Amniotic stem cell (primary cell): ENCODE results near the gene NELFCD.
"Not testable (repeated sequence)": the region's sequence is repeated elsewhere in the genome, so short reads cannot be mapped to it uniquely, and the experiment has no call there.

Experiments
- DNase-seq: peaks from one replicate; lab custom pipeline; 2025; lab: John Stamatoyannopoulos, UW

Gene NELFCD

DNA sequence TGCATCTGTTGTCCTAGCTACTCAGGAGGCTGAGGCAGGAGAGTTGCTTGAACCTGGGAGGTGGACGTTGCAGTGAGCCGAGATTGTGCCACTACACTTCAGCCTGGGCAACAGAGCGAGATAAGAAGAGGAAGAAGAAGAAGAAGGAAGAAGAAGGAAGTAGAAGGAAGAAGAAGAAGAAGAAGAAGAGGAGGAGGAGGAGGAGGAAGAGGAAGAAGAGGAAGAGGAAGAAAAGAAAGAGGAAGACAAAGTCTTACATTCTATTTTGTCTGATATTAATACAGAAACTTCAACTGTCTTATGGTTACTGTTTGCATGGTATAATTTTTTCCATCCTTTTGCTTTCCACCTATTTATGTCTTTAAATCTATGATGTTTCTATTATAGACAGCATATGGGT is 7.2 kb upstream of the NELFCD start:
- no peak for DNase-seq

DNA sequence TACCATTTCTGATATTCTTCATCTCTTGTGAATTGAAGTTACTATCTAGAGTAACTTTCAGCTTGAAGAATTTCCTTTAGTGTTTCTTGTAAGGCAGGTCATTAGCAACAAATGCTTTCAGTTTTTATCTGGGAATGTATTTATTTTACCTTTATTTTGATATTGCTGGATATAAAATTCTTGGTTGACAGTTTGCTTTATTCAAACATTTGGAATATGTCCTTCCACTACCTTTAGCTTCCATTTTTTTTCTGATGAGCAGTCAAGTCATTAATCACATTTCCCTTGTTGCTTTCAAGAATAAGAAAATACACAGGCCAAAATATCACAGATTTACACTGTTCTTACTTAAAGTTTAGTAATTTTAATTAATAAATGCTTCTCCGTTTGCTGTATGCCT is 5.7 kb upstream of the NELFCD start:
- DNase-seq = no peak

DNA sequence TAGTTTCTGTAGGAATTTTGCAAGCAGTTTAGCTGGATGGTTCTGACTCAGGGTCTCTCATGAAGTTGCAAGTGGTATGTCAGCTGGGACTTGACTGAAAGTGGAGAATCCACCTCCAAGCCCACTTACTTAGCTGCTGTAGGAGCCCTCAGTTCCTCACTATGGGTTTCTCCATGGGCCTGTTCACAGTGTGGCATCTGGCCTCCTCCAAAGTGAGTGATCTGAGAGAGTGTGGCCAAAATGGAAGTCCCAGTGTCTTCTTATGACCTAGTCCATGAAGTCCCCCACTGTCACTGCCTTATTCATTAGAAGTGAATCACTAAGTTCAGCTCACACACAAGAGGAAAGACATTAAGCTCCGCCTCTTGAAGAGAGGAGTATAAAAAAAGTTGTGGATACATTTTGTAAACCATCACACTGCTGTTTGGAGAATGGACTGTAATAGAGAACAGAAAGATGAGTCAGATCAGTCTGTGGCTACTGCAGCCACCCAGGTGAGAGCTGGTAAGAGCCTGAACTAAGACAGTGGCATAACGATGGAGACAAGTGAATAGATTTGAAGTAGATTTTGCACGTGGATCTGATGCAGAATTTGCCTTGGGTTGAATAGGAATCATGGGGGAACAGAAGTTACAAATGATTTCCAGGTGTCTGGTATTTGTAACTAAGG is 4.9 kb upstream of the NELFCD start:
- DNase-seq = no peak

DNA sequence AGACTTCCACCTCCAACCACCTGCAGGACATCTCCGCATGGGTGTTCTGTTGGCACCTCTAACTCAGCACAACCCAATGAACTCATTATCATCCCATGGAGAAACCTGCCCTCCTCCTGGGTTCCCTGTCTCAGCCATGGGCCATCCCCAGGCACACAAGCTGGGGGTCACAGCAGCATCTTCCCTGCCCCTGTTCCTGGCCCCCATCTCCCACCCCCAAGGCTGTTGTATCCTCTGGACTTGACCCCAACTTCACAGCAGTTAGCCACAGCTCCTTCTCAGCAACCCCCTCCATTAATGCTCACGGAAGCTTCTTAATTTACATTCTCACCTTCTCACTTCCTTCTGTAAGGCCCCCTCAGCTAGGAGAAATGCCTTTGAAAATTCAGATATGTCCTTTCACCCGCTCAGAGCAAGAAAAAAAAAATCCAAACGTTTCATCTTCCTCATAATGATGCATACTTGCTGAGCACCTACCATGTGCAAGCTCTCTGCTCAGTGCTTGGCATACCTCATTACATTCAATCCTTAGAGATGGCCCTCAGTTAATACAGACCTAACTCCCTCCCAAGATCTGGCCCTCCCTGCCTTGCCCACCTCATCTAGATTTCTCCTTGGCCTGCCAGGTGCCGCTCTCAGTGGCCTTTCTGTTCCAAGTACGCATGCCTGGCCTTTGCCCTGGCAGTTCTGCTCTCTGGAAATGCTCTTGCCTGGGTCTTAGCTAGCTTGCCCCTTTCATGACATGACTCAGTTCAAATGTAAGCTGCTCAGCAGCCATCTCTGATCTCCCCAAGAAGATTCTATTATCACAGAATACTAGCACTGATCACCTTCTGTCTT is 2.5 kb upstream of the NELFCD start:
- DNase-seq = no peak

DNA sequence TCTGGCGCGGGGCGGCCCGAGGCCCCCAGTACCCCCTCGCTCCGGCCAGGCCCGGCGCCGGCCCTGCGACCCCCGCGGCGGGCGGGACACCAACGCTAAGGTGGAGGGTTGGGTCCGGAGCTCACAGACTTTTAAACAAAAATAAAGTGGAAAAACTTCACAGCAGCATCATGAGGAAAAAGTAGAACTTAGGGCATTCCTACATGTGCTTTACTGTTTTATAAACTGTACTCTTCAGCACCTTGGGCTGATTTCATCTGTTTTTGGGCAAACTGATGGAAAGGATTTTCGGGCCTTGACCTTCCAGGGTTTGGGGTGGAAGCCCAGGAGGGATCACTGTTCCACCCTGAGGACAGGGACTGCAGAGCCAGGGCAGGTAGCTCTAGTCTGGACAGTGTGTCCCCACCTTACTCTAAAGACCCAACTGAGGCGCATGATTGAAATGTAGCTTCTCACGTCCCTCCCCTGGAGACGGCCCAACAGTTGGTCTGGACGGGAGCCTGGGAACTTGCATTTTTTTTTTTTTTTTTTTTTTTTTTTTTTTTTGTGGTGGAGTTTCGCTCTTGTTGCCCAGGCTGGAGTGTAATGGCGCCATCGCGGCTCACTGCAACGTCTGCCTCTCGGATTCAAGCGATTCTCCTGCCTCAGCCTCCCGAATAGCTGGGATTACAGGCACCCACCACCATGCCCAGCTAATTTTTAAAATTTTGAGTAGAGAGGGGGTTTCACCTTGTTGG is 740 bp downstream of the NELFCD start:
- no peak for DNase-seq

DNA sequence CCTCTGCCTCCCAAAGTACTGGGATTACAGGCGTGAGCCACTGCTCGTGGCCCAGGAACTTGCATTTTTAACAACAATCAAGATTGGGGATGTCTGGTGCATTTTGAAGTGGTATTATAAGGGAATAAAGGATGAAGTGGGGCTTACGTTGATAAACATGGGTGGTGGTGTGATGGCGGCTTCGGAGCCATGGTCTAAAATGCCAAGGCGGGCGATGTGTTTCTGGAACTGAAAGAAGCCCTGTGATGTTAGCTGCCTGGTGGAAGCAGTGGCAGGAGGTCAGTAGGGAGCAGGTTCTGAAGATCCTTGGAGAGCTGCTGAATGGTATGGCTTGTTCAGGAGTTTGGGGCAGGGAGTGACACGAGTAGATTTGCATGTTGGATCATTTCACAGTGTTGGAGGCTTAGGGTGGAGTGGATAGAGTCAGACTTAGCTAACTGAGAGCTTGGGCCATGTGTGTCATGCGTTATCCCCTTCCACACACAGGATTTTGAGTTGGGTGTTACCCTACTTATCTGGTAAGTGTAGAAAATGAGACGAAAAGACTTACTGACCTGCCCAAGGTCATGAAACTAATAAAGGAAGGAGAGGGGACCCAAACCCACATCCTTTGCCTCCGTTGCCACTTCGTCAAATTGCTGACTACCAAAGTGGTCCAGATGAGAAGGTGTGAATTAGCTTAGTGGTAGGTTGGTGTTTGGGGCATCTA is 1.5 kb downstream of the NELFCD start:
- no peak for DNase-seq

DNA sequence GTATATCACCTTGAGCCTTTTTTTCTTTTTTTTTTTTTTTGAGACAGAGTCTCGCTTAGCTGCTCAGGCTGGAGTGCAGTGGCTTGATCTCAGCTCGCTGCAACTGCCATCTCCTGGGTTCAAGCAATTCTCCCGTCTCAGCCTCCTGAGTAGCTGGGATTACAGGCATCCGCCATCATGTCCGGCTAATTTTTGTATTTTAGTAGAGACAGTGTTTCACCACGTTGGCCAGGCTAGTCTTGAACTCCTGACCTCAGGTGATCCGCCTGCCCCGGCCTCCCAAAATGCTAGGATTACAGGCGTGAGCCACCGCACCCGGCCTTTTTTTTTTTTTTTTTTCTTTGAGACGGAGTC is 2.0 kb downstream of the NELFCD start:
- DNase-seq = not testable (repeated sequence)

DNA sequence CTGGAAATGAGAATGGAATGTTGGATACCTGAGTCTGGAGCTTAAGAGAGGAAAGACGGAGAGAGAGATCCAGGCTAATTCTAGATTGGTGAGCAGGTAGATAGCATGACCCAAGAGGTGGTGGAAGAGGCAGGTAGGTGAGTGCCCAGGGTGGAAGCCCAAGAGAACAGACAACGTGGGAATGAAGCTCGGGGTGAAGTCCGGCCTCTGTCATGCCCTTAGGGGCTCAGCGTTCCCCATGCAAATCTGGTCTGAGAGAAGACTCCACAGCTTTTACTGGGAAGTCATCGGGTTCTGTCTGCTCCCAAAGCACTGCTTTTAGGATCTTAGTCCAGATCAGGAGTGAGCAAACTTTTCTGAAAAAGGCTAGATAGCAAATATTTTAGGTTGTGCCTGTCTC is 3.6 kb downstream of the NELFCD start:
- DNase-seq = no peak

DNA sequence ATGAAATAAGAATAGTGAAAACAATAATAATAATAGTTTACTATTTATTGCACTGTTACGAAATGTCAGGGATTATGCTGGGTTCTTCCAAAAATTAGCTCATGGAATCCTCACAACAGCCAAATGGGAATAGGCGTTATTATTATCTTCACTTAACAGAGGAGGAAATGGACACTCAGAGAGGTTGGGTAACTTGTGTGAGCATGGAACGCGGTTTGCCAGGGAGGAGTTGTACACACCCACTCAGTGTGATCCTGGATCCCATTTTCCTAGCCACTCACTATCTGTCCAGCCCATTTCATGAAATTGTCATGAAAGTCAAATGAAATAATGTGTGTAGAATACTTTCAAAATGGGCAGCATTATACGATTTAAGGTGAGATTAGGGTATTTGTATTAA is 4.6 kb downstream of the NELFCD start:
- DNase-seq = no peak

DNA sequence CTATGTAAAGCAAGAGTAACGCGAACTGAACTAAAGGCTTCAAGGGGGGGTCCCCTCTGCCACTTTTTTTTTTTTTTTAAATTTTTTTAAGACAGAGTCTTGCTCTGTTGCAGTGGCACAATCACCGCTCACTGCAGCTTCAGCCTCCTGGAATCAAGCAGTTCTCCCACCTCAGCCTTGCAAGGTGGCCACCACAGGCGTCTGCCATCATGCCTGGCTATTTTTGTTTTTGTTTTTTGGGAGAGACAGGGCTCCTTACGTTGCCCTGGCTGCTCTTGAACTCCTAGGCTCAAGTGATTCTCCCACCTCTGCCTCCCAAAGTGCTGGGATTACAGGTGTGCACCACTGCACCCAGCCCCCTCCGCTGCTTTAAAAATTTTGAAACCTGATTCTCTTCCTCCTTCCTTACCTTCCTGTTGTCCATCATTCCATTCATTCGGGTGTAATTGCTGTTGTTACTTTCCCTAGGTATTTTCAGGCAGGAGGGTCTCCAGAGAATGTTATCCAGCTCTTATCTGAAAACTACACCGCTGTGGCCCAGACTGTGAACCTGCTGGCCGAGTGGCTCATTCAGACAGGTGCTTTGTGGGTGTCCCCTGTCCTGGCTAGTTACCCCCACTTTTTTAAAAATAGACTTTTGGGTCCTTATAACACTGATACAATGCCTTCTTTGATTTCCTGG is 5.4 kb downstream of the NELFCD start:
- no peak for DNase-seq

DNA sequence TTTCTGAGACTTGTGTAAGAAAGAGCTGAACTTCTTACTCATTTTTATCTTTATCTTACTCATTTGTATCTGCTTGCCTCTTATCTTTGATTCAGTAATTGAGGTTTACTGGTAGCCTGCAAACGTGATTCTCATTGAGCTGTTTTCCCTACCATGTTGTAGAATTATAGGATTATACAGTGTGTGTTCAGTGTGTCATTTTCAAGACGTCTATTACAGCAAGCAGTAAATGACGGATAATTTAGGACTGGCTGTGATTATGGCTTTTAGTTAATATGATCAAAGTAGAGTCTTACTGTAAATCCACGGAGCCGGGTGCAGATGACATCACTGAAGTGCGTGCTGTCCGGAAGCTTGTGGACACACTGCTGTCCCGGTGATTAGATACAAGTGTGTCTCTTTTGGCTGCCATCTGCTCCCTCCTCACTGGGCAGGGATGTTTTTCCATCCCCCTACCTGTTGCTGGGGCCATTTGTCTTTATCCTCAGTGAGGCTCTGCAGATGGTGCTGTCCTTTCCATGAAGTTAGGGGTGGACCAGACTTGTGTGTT is 6.0 kb downstream of the NELFCD start:
- no peak for DNase-seq

DNA sequence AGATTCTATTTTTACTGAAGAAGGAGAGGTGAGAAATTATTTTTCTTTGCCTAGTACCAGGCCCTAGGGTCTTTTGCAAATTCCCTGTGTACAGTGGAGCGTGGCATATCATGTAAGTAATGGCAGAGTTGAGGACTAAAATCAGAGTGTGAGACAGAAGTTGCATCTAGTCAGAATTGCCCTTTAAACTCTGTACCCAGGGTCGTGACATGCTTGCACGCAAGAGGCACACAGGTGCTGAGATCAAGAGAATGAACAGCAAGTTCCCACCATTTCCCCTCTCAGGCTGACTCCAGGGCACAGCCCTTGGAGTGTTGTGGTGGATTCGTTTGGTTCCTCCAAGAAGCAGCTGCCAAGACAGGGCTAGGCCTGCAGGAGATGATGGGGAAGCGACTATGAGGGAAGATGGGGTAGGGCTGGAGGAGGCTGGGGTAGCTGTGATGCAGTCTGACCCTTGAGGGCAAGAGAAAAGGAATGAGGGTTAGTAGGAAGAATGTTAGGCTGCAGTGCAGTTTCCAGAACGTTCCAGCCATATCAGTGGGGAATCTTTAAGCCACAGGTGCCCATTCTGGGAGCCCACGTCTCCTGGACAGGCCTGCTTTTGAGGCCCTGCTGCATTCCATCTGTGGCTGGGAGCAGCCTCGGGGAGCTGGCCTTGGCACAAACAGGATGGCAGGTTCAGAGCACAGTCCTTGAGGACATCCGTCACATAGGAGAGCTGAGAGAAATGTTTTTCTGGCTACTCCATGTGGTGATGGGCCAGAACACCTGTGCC is 6.9 kb downstream of the NELFCD start:
- DNase-seq = no peak

DNA sequence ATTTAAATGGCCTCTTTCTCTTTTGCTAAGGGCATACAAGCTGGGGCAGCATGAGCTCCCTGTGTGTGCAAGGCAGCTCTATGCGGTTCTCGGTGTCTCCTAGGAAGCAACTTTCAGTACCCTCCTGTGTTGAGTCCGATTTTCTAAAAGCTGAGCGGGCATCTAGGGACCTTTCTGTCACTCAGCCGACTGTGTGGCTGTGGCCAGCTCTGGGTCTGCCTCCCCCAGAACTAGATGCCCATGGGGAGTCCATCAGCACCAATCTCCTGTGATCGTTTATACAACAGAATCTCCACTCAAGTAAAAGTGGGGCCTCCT is 7.5 kb downstream of the NELFCD start:
- DNase-seq = no peak

DNA sequence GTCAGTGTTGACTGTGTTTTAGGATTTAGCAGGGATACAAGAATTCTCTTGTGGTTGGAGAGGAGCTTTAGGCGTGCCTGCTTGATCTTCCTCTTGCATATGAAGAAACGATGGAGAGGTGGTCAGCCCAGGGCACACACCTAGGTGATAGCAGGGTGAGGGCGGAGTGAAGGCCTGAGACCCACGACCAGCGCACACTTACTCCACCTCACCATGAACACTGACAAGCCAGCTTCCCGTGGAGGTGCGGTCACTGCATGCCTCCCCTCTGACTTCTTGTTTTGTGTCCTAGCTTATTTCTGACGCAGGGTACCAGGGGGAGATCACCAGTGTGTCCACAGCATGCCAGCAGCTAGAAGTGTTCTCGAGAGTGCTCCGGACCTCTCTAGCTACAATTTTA is 8.1 kb downstream of the NELFCD start:
- DNase-seq = no peak

DNA sequence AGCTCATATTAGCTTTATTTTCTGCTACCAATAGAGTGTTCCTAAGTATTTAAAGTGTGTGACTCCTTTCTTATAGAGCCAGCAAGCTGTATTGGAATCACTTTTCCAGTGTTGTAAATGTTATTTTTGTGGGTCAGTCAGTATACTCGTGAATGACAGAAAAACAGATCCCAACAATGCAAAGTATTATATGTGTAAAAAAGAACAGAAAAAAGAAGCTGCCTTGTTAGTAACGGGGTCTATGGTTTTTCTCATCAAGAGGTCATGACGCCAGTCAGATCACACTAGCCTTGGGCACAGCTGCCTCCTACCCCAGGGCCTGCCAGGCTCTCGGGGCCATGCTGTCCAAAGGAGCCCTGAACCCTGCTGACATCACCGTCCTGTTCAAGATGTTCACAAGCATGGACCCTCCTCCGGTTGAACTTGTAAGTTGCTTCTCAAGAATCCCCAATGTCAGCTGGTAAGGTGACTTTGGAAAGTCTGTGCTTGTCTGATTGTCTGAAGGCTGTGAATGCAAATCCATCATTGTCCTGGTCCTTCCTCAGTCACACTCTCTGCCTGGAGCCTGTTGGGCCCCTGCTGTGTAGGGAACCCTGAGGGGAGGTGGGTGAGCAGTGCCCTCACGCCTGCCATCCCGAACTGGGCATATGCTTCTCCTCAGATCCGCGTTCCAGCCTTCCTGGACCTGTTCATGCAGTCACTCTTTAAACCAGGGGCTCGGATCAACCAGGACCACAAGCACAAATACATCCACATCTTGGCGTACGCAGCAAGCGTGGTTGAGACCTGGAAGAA is 9.8 kb downstream of the NELFCD start:
- no peak for DNase-seq

DNA sequence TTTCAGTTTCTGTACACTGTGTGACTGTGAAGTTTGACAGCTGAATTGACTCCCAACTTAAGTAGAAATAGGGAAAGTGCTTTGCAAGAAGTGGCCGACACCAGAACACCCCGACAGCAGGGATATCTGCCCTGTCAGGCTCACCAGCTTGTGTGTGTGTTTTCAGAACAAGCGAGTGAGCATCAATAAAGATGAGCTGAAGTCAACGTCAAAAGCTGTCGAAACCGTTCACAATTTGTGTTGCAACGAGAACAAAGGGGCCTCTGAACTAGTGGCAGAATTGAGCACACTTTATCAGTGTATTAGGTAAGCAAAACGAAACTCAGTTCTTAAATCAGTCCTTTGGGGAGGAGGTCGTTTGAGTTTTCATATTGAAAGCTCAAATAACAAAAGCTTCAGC is 10.7 kb downstream of the NELFCD start:
- DNase-seq = no peak

DNA sequence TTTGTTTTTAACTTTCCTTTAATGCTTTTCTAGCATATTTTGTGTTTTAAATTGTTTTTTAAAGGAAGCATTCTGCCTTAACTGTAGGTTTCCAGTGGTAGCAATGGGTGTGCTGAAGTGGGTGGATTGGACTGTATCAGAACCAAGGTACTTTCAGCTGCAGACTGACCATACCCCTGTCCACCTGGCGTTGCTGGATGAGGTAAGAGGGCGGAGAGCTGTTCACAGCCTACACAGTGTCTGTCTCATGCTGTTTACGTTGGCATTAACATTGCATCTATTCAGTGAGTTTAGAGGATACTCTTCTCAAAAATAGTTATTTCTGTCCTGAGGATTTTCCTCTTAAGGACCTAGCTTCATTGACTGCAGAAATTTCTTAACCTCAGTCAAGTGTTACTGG is 11.9 kb downstream of the NELFCD start:
- DNase-seq = no peak

DNA sequence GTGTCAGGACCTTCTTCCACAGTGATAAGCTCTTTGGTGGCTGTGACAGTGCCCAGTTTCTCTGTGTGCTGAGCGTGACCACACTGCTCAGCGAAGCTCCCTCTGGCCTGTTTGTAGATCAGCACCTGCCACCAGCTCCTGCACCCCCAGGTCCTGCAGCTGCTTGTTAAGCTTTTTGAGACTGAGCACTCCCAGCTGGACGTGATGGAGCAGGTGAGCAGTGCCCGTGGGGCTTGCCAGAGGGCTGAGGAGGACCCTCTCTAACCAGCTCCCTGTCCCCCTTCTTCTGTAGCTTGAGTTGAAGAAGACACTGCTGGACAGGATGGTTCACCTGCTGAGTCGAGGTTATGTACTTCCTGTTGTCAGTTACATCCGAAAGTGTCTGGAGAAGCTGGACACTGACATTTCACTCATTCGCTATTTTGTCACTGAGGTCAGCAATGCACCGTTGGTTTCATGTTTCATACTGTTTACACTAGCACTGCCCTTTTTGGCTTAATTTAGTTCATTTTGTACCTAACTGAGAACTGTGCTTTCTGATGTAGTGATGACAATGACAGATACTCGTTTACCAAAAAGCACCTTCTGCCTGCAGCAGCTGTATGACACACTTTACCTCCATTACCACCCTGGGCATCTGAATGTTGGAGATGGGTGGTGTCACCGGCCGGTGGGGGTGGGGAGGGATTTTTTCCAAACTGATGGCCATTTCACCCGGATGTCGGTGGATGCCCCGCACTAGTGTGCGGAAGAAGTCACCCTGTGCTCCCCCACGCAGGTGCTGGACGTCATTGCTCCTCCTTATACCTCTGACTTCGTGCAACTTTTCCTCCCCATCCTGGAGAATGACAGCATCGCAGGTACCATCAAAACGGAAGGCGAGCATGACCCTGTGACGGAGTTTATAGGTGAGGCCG is 12.5 kb downstream of the NELFCD start:
- DNase-seq = no peak
